ENCODE results near the gene USP36. TPM values are rescaled to one million over a fixed set of nuclear protein-coding genes. Genes with fewer than 3 reads are reported as not detected.

USP36 gene
- total and polyA plus RNA-seq, 7 donors, result 14.0 to 40.5 (median 24.2) TPM

DNA sequence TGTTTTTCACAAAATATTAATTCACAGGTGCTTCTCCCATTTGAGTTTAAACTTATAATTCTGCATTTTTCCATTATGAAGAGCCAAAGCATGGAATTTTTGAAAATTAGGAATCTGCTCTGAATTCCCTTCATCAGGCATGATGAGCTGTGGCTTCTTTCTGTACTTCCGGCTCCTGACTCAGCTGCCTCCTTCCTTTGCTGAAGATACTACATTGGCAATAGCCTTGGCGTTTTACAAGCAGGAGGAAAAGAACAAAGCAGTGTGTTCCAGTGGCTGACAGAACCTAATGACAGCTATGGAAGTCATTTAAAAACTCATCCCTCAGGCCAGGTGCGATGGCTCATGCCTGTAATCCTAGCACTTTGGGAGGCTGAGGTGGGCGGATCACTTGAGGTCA, 18.4 kb upstream of the USP36 start:
- ATAC-seq, result no peak

DNA sequence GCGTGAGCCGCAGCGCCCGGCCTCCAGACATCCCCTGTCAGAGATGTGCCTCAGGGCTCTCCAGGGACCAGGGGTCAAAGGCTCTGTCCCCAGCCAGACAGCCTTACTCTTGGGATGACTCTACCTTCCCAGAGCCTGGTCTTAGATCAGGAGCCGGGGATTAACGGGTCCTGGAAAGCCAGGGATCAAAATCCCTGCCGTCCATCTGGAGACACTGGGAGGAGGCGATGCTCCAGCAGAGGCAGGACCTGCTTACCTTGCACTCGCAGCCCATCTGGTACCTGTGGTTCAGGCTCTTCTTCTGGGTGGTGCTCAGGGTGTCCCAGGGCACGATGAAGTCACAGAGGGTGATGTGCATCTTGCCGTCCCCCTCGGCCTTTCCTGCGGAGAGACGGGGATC, 16.7 kb upstream of the USP36 start:
- no peak for ATAC-seq
- DNase-seq, result peak in 1 of 2 donors; percentile 42
- Histone ChIP-seq H3K9me3 (no peaks in the 10 kb centered on the region), H3K4me1 (peaks cover 3% of the 10 kb centered on the region), H3K27ac (no peak overlapping the region), H3K27me3 (ENCODE audit: insufficient read depth in 3 of 3, low read length in 2 of 3) (no peaks in the 10 kb centered on the region), H3K4me3 (no peak overlapping the region), H3K36me3 (ENCODE audit: insufficient read depth in 1 of 2, low read depth in 1 of 2) (peaks cover 0 to 16% of the 10 kb centered on the region in 2 donors)
- TF ChIP-seq, protein P1, sequence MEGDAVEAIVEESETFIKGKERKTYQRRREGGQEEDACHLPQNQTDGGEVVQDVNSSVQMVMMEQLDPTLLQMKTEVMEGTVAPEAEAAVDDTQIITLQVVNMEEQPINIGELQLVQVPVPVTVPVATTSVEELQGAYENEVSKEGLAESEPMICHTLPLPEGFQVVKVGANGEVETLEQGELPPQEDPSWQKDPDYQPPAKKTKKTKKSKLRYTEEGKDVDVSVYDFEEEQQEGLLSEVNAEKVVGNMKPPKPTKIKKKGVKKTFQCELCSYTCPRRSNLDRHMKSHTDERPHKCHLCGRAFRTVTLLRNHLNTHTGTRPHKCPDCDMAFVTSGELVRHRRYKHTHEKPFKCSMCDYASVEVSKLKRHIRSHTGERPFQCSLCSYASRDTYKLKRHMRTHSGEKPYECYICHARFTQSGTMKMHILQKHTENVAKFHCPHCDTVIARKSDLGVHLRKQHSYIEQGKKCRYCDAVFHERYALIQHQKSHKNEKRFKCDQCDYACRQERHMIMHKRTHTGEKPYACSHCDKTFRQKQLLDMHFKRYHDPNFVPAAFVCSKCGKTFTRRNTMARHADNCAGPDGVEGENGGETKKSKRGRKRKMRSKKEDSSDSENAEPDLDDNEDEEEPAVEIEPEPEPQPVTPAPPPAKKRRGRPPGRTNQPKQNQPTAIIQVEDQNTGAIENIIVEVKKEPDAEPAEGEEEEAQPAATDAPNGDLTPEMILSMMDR (IDR thresholded peaks at IDR 0.05), result no peak
- intact Hi-C loops (cut with DNase I), result no loop called here
- WGBS, 3 donors, result 91 to 93% (median 92%) methylated on average over 14 of the region's 14 CpGs

More for the DNA sequence above, 18.4 kb upstream of the USP36 start:
- DNase-seq, result no peak
- H3K27ac ChIP-seq, result no peak overlapping the region
- peaks cover 0 to 9% of the 10 kb centered on the region in 2 donors for H3K36me3 ChIP-seq (ENCODE audit: insufficient read depth in 1 of 2, low read depth in 1 of 2)
- no peak overlapping the region for H3K4me3 ChIP-seq
- H3K4me1 ChIP-seq, result peaks cover 7% of the 10 kb centered on the region
- TF ChIP-seq, protein P1 (IDR thresholded peaks at IDR 0.05), result no peak
- 79 to 88% (median 80%) methylated on average over 4 of the region's 4 CpGs for WGBS, 3 donors
- intact Hi-C loops (cut with DNase I), result no loop called here
- H3K27me3 ChIP-seq (ENCODE audit: insufficient read depth in 3 of 3, low read length in 2 of 3), result no peaks in the 10 kb centered on the region
- H3K9me3 ChIP-seq, result no peaks in the 10 kb centered on the region

DNA sequence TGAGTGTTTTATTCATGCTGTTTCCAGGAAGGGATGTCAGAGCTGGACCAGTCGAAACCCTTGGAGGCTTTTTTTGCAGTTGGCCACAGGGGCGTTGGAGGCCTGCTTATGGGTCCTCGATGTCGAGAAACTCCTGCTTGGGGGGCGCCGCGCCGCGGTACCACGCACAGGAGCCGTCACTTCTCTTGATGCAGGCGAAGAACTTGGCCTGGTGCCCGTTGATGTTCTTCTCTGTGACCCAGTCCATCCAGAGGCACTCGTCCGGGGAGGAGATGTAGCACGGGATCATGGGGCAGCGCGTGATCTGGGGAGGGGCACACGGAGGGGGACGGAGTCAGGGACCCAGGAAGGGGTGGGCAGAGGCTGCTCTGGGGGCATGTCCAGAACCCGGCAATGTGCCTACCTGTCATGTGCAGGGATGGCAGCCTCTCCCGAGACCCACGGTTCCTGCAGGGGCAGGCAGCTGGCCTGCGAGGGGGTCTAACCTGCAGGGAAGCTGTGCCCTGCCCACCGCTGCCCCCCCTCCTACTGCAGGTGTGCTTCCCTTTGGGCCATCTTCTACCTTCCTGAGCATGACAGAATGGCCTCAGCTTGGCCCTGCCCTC, 15.0 kb upstream of the USP36 start:
- Histone ChIP-seq H3K27me3 (ENCODE audit: insufficient read depth in 3 of 3, low read length in 2 of 3) (no peaks in the 10 kb centered on the region), H3K9me3 (no peaks in the 10 kb centered on the region), H3K36me3 (ENCODE audit: insufficient read depth in 1 of 2, low read depth in 1 of 2) (peaks cover 0 to 16% of the 10 kb centered on the region in 2 donors), H3K4me1 (no peaks in the 10 kb centered on the region), H3K27ac (no peak overlapping the region), H3K4me3 (no peak overlapping the region)
- intact Hi-C loops (cut with DNase I), result no loop called here
- WGBS, 3 donors, result 92 to 95% (median 92%) methylated on average over 25 of the region's 25 CpGs
- TF ChIP-seq, protein P1 (IDR thresholded peaks at IDR 0.05), result no peak
- no peak for ATAC-seq
- DNase-seq, result peak in 1 of 2 donors; percentile 48

DNA sequence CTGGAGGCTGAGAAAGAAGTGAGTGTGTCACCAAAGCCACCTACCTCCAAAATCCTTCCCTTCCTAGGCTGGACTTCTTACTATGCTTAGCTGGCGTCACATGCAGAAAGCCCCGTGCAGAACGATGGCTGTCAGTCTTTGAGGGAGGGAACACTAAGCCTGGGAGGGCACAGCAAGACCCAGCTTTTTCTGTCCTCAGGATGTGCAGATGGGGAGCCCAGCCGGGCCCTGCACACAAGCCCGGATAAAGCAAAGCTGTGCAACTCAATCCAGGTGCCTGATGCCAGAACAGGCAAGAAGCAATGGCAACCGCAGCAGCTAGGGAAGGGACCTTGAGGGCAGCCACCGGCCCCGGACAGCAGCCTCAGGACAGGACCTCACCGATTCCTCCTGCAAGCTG, 13.9 kb upstream of the USP36 start:
- intact Hi-C loops (cut with DNase I), result no loop called here
- H3K9me3 ChIP-seq, result no peaks in the 10 kb centered on the region
- whole genome bisulfite sequencing, 3 donors, result 79 to 86% (median 82%) methylated on average over 9 of the region's 9 CpGs
- no peak overlapping the region for H3K4me3 ChIP-seq
- H3K4me1 ChIP-seq, result no peaks in the 10 kb centered on the region
- no peaks in the 10 kb centered on the region for H3K27me3 ChIP-seq (ENCODE audit: insufficient read depth in 3 of 3, low read length in 2 of 3)
- no peak overlapping the region for H3K27ac ChIP-seq
- TF ChIP-seq, protein P1 (IDR thresholded peaks at IDR 0.05), result no peak
- H3K36me3 ChIP-seq (ENCODE audit: insufficient read depth in 1 of 2, low read depth in 1 of 2), result peaks cover 0 to 16% of the 10 kb centered on the region in 2 donors
- peak in 1 of 2 donors; percentile 46 for DNase-seq
- ATAC-seq, result no peak

DNA sequence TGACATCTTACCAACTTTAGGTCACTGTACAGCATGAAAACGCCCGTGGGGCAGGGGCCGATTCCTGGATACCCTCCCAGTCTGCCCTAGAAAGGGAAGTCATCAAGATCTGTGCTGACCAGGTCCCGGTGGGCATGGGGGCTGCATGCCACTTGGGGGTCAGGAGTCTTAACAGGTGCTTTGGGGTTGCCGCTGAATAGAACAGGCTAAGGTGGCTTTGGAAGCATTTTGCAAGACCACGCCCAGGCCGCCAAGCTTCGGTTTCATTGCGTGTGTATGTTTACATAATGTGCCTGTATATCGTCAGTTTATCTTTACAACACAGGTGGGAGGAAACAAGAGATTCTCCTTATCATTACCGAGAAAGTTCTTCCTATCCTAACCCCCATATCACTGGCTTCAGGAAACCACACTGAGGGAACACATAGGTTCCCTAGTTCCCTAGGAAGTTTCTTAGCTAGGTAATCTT, 13.3 kb upstream of the USP36 start:
- peaks cover 0 to 16% of the 10 kb centered on the region in 2 donors for H3K36me3 ChIP-seq (ENCODE audit: insufficient read depth in 1 of 2, low read depth in 1 of 2)
- no peak overlapping the region for H3K27ac ChIP-seq
- no peak overlapping the region for H3K4me3 ChIP-seq
- intact Hi-C loops (cut with DNase I), result no loop called here
- no peaks in the 10 kb centered on the region for H3K27me3 ChIP-seq (ENCODE audit: insufficient read depth in 3 of 3, low read length in 2 of 3)
- TF ChIP-seq, protein P1 (IDR thresholded peaks at IDR 0.05), result no peak
- WGBS, 3 donors, result 83 to 87% (median 83%) methylated on average over 11 of the region's 11 CpGs
- DNase-seq (peak in 1 of 2 donors; percentile 27), ATAC-seq (no peak)
- no peaks in the 10 kb centered on the region for H3K9me3 ChIP-seq
- H3K4me1 ChIP-seq, result no peaks in the 10 kb centered on the region
